ENCODE data around the gene C10orf62.
A peak's percentile ranks its signal among the peaks of the same experiment; 100 is the strongest.
"Not testable (repeated sequence)": the region's sequence is repeated elsewhere in the genome, so short reads cannot be mapped to it uniquely, and the experiment has no call there.

Gene C10orf62

GRCh38 chr10:97589479-97589878 lies at the start of gene C10orf62:
Gene C10orf62 (plus strand): TSS chr10:97589721. CDS start chr10:97589898, 177 bp downstream.
- no peak for DNase-seq (ENCODE audit: low read depth)

GRCh38 chr10:97540669-97541500 lies 48.6 kb upstream of the C10orf62 start:
- no peak for DNase-seq (ENCODE audit: low read depth)

- DNase-seq (ENCODE audit: low read depth), result peak; percentile 75
These were observed 47.1 kb upstream of the C10orf62 start for GRCh38 chr10:97542169-97543024.

- DNase-seq (ENCODE audit: low read depth), result peak; percentile 89
These were observed 46.4 kb upstream of the C10orf62 start for GRCh38 chr10:97543025-97543546.

GRCh38 chr10:97546456-97547270 lies 42.9 kb upstream of the C10orf62 start:
- no peak for DNase-seq (ENCODE audit: low read depth)

- no peak for DNase-seq (ENCODE audit: low read depth)
These were observed 42.3 kb upstream of the C10orf62 start for GRCh38 chr10:97547271-97547600.

GRCh38 chr10:97547962-97548361 lies 41.6 kb upstream of the C10orf62 start:
- no peak for DNase-seq (ENCODE audit: low read depth)

GRCh38 chr10:97548828-97549455 lies 40.6 kb upstream of the C10orf62 start:
- no peak for DNase-seq (ENCODE audit: low read depth)

GRCh38 chr10:97549587-97550322 lies 39.8 kb upstream of the C10orf62 start:
- no peak for DNase-seq (ENCODE audit: low read depth)

- no peak for DNase-seq (ENCODE audit: low read depth)
These were observed 39.0 kb upstream of the C10orf62 start for GRCh38 chr10:97550336-97551149.

- no peak for DNase-seq (ENCODE audit: low read depth)
These were observed 38.2 kb upstream of the C10orf62 start for GRCh38 chr10:97551271-97551670.

GRCh38 chr10:97553575-97554031 lies 35.9 kb upstream of the C10orf62 start:
- DNase-seq (ENCODE audit: low read depth), result no peak

GRCh38 chr10:97554336-97554735 lies 35.2 kb upstream of the C10orf62 start:
- DNase-seq (ENCODE audit: low read depth), result not testable (repeated sequence)

GRCh38 chr10:97555541-97555940 lies 34.0 kb upstream of the C10orf62 start:
- not testable (repeated sequence) for DNase-seq (ENCODE audit: low read depth)

GRCh38 chr10:97560731-97561381 lies 28.7 kb upstream of the C10orf62 start:
- DNase-seq (ENCODE audit: low read depth), result not testable (repeated sequence)

- DNase-seq (ENCODE audit: low read depth), result not testable (repeated sequence)
These were observed 28.0 kb upstream of the C10orf62 start for GRCh38 chr10:97561386-97562077.

- not testable (repeated sequence) for DNase-seq (ENCODE audit: low read depth)
These were observed 27.2 kb upstream of the C10orf62 start for GRCh38 chr10:97562329-97562728.

GRCh38 chr10:97563337-97563736 lies 26.2 kb upstream of the C10orf62 start:
- no peak for DNase-seq (ENCODE audit: low read depth)

GRCh38 chr10:97564776-97565175 lies 24.7 kb upstream of the C10orf62 start:
- no peak for DNase-seq (ENCODE audit: low read depth)

All from GM04503 (cell line).